HG02588 (cell line): ENCODE results near the gene IL6R.
"Not testable (repeated sequence)": the region's sequence is repeated elsewhere in the genome, so short reads cannot be mapped to it uniquely, and the experiment has no call there.

Experiments
- ATAC-seq: cut with Tn5 transposase; IDR thresholded peaks from one replicate; pipeline ENCODE4 v1.9.1; 2021; ENCODE audit warnings: mild to moderate bottlenecking, moderate library complexity; ENCODE audit not compliant: unreplicated experiment

The IL6R gene

DNA sequence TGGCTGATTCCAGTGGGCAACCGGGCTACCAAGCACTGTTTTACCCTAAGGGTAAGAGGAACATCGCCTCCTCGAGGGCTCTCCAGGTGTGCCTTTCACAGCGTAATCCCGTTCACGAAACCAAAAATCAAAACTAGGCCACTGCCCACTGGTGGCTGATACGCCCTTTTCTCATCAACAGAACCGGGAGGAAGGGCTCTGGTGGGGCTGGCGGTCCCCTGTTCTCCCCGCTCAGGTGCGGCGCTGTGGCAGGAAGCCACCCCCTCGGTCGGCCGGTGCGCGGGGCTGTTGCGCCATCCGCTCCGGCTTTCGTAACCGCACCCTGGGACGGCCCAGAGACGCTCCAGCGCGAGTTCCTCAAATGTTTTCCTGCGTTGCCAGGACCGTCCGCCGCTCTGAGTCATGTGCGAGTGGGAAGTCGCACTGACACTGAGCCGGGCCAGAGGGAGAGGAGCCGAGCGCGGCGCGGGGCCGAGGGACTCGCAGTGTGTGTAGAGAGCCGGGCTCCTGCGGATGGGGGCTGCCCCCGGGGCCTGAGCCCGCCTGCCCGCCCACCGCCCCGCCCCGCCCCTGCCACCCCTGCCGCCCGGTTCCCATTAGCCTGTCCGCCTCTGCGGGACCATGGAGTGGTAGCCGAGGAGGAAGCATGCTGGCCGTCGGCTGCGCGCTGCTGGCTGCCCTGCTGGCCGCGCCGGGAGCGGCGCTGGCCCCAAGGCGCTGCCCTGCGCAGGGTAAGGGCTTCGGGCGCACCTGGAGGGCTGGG, at the start of gene IL6R:
TSS of gene IL6R (plus strand) at position 360 of the 763 bp plus-strand sequence. CDS start at position 647, 287 bp downstream.
- ATAC-seq: peak; percentile 36

DNA sequence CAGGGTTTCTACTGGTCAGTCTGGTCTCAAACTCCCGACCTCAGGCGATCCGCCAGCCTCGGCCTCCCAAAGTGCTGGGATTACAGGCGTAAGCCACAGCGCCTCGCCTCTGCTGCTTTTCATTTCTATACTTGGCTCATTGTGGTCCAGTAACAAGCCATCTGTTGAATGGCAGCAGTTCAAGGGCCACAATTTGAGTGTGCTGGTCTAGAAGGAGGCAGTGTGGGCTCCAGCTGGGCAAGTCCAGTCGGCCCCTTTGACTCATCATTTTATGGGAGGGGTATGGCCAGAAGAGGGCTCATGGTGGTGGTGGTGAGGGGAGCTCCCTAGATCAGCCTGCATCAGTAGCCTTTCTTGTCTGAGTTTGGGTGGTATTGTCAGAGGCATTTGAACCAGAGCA, 46.6 kb upstream of the IL6R start:
- no peak for ATAC-seq

DNA sequence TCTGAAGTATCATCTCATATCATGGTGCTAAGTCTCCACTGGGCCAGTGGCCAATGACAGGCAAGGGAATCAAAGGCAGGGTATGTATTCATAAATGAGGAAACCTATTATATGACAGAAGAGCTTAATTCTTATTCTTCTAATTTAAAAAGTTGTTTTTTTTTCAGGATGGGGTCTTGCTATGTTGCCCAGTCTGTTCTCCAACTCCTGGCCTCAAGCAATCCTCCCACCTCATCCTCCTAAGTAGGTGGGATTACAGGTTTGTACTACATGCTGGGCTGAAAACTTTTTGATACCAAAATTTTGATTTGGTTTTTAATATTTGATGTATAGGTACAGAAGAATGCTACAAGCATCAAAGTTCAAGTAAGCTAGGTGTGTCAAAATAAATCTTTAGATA, 44.9 kb upstream of the IL6R start:
- ATAC-seq: no peak

DNA sequence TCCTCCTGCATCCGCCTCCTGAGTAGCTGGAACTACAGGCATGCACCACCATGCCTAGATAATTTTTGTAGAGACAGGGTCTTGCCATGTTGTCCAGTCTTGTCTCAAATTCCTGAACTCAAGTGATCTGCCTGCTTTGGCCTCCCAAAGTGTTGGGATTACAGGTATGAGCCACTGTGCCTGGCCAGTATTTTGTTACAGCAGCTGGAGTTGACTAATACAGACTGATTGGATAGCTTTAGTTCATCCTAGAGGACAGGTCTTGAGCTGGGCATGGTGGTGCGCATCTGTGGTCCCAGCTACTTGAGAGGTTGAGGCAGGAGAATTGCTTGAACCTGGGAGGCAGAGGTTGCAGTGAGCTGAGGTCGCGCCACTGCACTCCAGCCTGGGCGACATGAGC, 44.3 kb upstream of the IL6R start:
- not testable (repeated sequence) for ATAC-seq

DNA sequence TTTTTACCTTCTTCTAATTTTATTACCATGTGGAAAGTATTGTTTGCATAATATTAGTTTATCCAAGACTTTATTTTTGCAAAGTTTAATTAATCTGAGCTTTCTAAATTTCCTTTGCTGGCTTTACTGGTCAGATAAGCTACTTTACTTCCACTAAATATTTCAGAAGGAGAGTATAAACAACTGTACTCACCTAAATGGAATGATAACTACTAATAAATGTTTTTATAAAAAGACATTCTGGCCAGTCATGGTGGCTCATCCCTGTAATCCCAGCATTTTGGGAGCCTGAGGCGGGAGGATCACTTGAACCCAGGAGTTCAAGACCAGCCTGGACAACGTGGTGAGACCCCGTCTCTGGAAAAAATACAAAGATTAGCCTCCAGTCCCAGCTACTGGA, 43.8 kb upstream of the IL6R start:
- no peak for ATAC-seq

DNA sequence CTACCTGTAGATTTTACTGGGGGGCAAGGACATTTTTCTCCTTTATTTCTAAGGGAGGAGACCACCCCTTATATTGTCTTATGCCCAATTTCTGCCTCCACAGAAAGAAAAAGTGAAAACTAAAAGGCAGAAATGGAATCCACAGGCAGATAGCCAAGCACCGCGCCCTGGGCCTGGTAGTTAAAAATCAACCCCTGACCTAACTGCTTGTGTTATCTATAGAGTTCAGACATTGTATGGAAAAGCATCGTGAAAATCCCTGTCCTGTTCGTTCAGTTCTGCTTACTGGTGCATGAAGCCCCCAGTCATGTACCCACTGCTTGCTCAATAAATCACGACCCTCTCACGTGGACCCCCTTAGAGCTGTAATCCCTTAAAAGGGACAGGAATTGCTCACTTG, 33.7 kb upstream of the IL6R start:
- no peak for ATAC-seq

DNA sequence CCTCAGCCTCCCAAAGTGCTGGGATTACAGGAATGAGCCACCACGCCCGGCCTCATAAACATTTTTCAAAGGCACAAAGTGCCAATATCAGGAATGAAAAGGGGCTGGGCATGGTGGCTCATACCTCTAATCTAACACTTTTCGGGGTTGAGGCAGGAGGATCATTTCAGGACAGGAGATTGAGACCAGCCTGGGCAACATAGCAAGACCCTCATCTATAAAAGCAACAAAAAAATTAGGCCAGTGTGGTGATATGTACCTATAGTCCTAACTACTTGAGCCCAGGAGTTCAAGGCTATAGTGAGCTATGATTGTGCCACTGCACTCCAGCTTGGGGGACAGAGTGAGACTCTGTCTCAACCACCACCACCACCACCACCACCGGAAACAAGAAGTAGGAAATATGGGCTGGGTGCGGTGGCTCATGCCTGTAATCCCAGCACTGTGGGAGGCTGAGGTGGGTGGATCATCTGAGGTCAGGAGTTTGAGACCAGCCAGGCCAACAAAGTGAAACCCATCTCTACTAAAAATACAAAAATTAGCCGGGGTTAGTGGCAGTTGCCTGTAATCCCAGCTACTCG, 31.3 kb upstream of the IL6R start:
- ATAC-seq: not testable (repeated sequence)

DNA sequence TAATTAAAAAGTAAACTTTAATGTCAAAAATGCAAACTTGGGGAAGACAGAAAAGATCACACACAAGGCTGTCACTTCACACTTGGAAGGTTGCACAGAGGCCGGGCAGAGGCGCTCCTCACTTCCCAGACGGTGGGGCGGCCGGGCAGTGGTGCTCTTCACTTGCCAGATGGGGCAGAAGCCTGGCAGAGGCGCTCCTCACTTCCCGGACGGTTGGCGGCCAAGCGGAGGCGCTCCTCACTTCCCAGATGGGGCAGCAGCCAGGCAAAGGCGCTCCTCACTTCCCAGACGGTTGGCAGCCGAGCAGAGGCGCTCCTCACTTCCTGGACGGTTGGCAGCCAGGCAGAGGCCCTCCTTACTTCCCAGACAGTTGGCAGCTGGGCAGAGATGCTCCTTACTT, 25.8 kb upstream of the IL6R start:
- ATAC-seq: no peak

DNA sequence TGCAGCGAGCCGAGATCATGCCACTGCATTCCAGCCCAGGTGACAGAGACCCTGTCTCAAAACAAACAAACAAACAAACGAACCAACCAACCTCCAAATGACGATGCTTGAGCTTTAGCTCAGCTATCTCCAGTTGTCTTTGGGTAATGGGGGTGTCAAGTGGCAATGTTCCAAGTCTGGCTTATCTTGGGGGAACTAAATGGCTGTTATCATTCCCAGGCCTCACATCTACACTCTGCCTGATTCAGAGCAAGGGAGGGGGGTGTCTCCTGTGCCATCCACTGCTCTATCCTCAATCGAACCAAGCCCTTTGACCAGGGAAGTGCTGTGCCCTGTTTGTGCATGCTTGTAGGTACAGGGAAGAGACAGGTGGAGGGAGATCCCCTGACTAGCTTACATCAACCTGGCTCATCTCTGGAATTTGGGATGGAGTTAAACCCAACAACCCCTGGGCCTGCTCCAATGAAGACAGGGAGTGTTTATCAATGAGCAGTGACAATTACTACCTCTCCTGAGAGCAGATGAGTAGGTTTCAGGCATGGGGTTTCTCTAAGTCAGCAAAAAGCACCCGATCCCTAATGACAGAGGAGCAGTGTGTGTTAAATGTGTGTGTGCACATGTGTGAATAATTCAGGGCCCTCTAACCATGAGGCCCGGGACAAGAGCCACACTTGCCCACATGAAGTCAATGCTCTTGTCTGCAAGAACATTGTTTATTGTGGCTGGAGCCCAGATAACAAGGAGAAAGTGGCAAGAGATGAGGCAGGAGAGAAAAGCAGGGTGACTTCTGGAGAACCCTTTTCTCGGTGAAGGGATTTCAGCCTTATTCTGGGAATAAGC, 20.3 kb upstream of the IL6R start:
- no peak for ATAC-seq

DNA sequence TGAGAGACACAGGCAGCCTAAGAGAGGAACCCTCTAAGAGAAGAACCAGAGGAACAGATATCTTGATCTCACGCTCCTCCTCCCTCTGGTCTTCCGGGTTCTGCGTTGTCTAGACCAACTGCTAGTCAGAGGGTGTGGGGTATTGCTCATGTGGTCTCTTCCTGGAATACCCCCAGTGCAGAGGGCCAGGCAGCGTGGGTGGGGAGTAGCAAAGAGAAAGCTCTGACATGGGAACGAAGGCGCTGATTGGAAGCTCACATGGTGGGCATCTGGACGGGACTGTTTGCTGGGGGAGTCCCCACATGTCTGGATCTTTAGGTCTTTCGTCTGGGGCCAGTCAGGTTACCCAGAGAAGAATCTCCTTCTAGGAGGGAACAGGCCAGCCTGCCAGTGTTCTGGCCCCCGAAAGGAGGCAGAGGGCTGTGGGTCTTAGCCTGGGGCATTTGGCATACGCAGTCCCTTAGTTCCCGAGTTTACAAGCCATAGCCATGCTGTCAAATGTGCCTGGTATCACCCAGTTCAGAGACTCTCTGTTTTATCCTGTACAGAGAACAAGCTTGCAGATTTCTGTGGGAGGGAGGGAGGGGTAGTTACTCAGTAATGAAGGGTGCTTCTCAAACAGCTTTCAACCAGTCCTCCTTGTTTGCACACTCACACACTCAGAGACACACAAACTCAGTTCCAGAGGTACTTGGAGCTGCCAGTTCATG, 18.3 kb upstream of the IL6R start:
- ATAC-seq: peak; percentile 85

DNA sequence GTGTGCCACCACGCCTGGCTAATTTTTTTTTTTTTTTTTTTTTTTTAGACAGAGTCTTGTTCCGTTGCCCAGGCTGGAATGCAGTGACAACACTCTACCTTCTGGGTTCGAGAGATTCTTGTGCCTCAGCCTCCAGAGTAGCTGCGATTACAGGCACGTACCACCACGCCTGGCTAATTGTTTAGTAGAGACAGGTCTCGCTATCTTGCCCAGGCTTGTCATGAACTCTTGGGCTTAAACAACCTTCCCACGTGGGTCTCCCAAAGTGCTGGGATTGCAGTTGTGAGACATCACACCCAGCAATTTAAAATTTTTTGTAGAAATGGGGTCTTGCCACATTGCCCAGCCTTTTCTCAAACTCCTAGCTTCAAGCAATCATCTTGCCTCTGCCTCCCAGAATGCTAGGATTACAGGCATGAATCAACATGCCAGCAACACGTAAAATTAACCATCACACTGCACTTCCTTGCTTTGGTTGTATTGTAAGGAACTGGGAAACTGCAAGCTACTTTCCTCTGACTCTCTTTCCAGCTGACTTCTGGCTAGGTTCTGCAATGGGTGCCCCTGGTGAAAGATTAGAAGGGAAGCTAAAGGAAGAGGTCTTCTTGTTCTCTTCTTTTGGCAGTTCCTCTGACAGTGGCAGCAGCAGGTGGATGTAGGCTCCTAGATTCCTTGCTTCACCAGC, 13.9 kb upstream of the IL6R start:
- no peak for ATAC-seq

DNA sequence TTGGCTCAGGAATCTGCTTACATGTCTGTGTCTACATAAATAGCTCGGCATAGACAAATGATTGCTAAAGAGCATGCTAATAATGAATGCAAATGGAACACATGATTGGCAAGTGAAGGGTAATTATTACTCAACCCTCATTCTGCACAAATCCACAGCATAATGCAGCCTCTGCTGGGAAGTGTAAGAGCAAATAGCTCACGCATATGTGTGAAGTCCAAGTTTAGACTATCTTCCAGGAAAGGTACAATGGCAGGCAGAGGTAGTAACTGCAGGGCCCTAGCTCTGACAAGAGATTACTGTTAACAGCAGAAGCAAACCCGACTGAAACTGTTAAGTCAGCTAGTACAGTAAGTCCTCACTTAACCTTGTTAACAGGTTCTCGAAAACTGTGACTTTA, 7.0 kb upstream of the IL6R start:
- ATAC-seq: no peak

DNA sequence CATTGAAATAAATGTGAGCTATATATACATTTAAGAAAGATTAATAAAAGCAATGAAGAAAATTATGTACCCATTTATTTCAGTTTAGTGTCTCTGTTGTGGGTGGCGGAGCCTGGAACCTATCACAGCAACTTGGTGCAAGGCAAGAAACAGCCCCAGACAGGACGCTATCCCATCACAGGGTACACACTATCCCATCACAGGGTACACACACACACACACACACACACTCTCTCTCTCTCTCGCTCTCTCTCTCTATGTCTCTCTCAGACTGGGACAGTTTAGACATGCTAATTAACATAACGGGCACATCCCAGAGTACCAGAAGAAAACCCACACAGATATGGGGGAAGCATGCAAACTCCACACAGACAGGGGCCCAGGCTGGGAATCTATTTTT, 6.5 kb upstream of the IL6R start:
- no peak for ATAC-seq

DNA sequence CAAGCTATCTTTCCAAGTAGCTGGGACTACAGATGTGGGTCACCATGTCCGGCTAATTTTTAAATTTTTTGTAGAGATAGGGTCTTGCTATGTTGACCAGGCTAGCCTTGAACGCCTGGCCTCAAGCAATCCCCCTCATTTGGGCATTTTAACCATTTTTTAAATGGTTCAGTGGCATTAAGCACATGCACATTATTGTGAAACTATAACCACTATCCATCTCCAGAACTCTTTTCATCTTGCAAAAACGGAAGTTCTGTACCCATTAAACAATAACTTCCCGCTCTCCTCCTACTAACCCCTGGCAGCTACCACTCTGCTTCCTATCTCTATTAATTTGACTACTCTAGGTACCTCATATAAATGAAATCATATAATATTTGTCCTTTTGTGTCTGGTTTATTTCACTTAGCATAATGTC, 4.8 kb upstream of the IL6R start:
- no peak for ATAC-seq

DNA sequence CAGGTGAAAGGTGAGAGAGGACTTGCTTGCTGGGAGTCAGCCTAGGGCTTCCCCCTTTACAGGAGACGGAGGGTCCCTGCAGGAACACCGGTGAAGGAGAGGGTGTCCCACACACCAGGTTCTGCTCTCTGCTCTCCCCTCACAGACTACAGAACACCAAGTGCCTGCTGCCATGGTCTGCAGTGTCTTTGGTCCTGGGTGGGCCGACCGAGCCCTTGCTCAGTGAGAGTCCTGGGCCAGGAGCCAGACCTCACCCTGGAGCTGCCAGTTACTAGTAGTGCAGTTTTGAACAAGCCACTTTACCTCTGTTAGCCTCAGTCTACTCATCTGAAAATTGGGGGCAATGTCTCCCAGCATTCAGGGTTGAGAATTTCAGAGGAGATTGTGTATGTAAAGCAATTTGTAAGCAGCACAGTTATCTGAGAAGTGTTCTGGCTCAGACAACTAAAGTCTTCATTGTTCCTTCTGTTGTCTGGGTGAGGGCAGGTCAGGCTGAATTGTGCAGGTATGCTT, 2.7 kb upstream of the IL6R start:
- ATAC-seq: no peak

DNA sequence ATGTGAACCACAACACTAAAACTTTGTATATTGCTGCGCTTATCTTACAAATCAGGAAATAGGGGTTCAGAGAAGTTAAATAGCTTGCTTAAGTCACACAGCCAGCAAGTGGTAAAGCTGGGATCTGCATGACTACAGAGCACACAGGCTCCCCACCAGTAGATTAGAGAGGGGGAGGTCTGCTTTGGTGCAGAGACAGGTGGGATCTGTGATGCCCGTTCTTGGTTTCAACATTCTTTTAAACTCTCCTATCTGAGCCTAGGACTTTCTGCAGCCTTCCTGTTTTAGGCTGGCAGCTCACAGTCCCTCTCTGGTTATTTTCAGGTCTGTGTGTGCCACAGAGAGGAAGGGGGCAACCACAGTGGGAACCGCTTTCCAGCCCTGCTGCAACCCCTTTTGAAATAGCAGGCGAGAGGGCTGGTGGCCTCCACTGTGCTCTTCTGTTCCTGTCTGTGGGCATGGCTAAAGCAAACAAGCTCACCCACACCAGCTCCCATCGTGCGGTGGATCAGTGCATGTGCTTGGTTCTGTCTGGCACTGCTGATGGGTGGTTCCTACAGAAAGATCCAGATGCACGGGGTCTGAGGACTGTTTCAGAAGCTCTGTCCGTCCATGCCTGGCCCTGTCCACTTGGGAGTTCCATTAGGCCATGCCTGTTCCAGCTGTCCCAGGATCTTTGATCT, 1.7 kb upstream of the IL6R start:
- ATAC-seq: no peak

DNA sequence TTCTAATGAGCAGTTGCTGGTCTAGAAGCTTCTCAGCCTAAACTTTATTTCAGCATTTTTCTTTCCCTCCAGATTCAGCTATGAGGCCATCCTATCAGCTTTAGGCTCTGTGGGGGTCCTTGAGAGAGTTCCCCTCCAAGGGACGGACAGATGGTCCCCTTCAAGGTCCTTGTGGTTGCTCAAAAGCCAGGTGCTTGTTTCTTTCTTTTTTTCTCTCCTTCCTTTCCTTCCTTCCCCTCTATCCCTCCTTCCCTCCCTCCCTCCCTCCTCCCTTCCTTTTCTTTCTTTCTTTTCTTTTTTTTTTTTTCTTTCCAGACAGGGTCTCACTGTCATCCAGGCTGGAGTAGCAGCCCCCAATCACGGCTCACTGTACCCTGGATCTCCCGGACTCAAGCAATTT, 1.2 kb upstream of the IL6R start:
- no peak for ATAC-seq

DNA sequence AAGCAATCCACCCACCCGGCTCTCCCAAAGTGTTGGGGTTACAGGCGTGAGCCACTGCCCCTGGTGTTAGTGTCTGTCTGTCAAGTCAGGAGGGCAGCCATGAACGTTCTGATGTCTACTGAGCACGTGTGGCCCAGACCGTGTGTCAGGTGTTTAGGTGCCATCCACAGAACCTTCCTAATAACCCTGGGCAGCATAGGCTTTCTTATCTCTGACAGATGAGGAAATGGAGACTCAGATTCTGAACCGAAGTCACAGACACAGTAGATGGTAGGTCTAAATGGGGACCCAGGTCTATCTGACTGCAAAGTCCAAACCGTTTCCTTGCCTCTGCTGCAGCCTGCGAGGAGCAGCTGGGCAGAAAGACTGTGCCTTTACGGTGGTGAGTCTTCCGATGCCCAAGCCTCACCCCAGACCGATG, 622 bp upstream of the IL6R start:
- ATAC-seq: no peak

DNA sequence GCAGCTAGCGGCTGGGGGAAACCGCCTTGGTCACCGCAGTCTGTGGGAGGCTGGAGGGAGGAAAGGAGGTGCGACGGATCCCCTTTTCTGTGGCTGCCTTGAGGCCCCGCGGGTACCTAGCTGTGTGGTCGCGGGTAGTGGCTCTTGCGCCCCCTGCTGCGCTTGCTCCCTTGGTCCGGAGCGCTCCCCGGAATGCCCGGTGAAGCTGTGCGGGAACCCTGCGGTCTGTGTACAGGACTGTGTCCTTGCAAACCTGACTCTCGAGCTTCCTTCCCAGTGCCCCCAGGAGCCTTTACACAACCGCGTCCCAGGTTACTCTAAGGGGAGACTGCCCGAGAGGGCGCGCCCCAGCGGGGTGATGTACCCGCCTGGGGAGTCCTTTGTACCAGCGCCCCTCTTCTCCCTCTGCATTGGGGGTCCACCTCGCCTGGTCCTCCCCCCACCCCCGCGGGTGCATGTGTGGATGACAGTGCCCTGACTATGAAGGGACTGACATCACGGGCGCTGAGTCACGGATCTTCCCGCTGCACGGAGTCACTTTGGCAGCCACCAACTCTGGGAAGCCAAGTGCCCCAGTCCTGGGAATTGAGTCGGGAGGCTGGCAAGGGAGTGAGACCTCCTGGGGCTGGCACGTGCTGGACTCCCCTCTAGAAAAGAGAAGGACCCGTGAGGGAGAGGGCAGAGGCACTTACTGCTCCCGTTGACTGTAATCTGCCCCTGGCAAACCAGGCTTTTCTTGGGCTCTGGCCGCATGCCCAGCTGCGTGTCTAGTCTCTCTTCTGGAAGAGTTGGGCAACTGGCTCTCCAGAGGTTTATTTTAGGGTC, 816 bp downstream of the IL6R start:
- peak; percentile 3 for ATAC-seq
